HG03558 (cell line): ENCODE results near the gene CALML5.

Experiments
- ATAC-seq: cut with Tn5 transposase; IDR thresholded peaks from one replicate; pipeline ENCODE4 v1.9.1; 2021; ENCODE audit warnings: moderate number of reproducible peaks; ENCODE audit not compliant: unreplicated experiment; ENCODE audit errors: extremely low read depth

Gene CALML5

DNA sequence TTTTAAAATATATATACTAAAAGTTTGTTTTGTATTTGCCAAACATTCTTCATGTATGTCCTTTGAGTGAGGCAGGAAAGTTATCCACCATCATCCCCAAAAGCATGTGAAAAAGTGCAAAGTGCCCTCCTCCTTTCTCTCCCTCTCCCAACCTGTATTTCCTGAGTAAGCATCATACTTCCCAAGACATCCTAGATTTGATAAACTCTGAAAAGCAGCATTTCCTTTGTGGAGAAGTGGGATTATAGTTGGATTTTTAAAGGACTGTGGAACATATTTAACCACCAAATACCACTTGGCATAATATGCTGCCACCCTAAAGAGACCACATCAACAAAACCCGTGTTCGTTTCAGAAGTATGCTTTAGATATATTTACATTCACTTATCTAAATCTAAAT lies 50.1 kb downstream of the CALML5 start:
- ATAC-seq = no peak
